HG03521 (cell line): ENCODE data around the gene RBM20.
"Not testable (repeated sequence)": the region's sequence is repeated elsewhere in the genome, so short reads cannot be mapped to it uniquely, and the experiment has no call there.

Experiments used
- ATAC-seq: cut with Tn5 transposase; IDR thresholded peaks from one replicate; pipeline ENCODE4 v1.9.1; 2021; ENCODE audit warnings: mild to moderate bottlenecking, moderate library complexity; ENCODE audit not compliant: unreplicated experiment

Gene RBM20

GRCh38 chr10:110727785-110728184 is 83.6 kb downstream of the RBM20 start:
- ATAC-seq, result not testable (repeated sequence)

- ATAC-seq, result no peak
Observed at GRCh38 chr10:110730345-110731050, 86.4 kb downstream of the RBM20 start.

- no peak for ATAC-seq
Observed at GRCh38 chr10:110733218-110733952, 89.2 kb downstream of the RBM20 start.

GRCh38 chr10:110735620-110736027 is 91.5 kb downstream of the RBM20 start:
- no peak for ATAC-seq

GRCh38 chr10:110737886-110738634 is 93.9 kb downstream of the RBM20 start:
- no peak for ATAC-seq

GRCh38 chr10:110739811-110740271 is 95.7 kb downstream of the RBM20 start:
- ATAC-seq, result no peak

GRCh38 chr10:110742801-110743200 is 98.7 kb downstream of the RBM20 start:
- no peak for ATAC-seq

GRCh38 chr10:110744782-110745181 is 100.6 kb downstream of the RBM20 start:
- no peak for ATAC-seq

GRCh38 chr10:110746254-110746826 is 102.2 kb downstream of the RBM20 start:
- ATAC-seq, result no peak

- ATAC-seq, result no peak
Observed at GRCh38 chr10:110746969-110747608, 103.0 kb downstream of the RBM20 start.

GRCh38 chr10:110747609-110748464 is 103.7 kb downstream of the RBM20 start:
- ATAC-seq, result no peak

GRCh38 chr10:110748970-110749369 is 104.8 kb downstream of the RBM20 start:
- ATAC-seq, result no peak

GRCh38 chr10:110750931-110751330 is 106.8 kb downstream of the RBM20 start:
- ATAC-seq, result no peak

- no peak for ATAC-seq
Observed at GRCh38 chr10:110751850-110752249, 107.7 kb downstream of the RBM20 start.

- ATAC-seq, result no peak
Observed at GRCh38 chr10:110753462-110753861, 109.3 kb downstream of the RBM20 start.

- no peak for ATAC-seq
Observed at GRCh38 chr10:110754375-110755105, 110.4 kb downstream of the RBM20 start.

- no peak for ATAC-seq
Observed at GRCh38 chr10:110755781-110756180, 111.6 kb downstream of the RBM20 start.

- ATAC-seq, result no peak
Observed at GRCh38 chr10:110756876-110757275, 112.7 kb downstream of the RBM20 start.

GRCh38 chr10:110757586-110757985 is 113.5 kb downstream of the RBM20 start:
- ATAC-seq, result no peak
